NCI-H1105 treated with DMSO at 0.1 percent for 48 hours (cell line): Measurements from ENCODE around the gene BTBD7.

Experiments used
- DNase-seq: peaks from one replicate; lab custom pipeline; 2025; lab: John Stamatoyannopoulos, UW

Gene BTBD7

GRCh38 chr14:93303659-93304058, 29.2 kb downstream of the BTBD7 start:
- DNase-seq: no peak

DNA sequence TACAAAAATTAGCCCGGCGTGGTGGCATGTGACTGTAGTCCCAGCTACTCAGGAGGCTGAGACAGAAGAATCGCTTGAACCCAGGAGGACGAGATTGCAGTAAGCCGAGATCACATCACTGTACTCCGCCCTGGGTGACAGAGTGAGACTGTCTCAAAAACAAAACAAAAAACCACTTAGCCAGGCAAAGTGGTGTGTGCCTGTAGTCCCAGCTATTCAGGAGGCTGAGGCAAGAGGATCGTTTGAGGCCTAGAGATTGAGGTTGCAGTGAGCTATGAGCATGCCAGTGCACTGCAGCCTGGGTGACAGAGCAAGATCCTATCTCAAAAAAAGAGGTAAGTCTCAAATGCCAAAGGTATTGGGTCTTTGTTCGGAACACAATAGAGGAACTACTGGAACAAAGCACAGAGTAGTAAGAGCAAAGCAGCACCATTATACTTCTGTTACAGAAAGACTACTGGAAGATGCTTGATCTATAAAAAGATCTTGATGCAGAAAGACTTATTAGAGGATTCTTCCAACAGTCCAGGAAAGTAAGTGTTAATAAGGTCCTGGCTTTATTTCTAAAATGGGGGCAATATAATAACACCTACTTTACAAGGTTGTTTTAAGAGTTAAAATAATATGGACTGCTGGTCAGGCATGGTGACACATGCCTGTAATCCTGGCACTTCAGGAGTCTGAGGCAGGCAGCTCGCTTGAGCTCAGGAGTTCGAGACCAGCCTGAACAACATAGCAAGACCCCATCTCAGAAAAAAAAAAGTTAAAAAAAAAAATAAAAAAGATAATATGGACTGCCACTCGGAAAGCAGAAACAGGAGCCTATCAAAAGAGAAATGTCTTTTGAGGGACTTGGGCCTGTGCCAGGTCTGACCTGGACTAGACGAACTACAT, 29.9 kb downstream of the BTBD7 start:
- DNase-seq: no peak

DNA sequence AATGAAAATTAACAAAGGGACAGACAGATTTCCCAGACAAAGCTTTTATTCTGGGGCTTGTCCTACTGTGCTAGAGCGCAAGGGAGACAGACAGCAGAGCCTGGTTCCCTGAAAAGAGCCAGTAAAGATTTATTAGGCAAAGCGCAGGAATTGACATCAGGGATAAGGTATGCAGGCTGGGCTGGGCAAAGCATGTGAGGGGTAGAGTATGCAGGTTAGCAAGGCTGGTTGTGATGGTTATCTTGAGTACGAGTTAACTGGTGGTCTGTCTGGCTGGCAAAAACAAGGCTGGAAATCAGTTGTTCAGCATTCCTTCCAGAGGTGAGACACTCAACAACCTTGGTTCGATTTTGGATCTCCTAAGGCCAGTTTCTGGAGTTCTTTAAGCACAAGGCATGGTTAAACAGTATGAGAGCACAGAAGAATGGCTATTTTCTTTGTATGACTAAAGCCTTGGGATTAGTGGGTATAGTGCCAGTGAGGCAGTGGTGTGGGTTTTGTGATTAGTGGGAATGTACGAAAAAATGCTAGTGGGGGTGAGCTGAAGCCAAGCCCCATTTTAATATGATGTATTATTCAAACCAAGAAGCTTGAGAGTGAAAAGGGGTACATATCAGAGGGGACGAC, 30.9 kb downstream of the BTBD7 start:
- no peak for DNase-seq

- DNase-seq: no peak
These were observed 33.0 kb downstream of the BTBD7 start for GRCh38 chr14:93299866-93300265.

DNA sequence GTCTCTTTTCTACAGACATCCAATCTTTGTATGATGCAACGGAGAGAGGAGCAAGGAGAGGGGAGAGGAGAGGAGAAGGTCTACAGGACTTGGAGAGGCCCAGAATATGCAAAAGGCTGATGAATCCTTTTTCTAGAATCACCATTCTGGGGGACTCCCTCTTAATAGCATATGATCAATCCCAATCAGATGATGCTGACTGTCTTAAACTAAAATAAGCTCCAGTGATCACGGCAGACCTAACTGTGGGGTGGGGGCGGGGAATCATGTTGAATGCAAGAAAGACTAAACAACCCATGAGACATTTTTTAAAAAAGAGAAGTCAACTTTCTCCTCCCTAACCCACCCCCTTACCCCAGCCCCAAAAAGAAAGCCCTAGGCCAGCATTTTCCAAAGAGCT, 33.4 kb downstream of the BTBD7 start:
- DNase-seq: no peak

DNA sequence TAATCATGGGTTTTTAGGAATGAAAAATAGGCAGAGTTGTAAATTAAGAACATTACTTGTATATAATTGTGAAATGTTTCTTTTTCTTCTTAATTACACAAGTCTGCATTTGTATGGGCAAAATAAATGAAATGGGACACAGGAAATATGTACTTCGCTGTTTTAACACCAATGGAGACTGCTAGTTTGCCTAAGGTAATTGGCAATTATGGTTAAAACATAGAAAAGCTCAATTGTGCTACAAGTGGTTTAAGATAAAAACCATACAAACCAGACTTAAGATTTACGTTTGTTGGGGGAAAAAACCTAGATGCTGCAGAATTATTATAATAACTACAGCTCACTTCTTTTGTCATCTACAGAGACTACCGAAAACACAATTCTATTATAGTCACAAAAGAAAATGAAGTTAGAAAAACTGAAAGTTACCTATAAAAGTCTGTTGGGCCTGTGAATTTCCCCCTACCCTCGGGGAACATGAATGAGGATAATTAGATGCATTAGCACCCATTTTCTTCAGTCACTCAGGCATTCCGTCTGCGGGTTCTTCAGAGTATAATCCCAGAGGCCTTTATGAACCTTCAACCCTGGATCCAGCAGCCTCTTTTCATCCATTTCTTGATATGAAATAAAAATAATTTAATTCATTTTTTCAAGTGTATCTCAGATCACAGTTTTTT, 37.2 kb downstream of the BTBD7 start:
- DNase-seq: peak; percentile 55

DNA sequence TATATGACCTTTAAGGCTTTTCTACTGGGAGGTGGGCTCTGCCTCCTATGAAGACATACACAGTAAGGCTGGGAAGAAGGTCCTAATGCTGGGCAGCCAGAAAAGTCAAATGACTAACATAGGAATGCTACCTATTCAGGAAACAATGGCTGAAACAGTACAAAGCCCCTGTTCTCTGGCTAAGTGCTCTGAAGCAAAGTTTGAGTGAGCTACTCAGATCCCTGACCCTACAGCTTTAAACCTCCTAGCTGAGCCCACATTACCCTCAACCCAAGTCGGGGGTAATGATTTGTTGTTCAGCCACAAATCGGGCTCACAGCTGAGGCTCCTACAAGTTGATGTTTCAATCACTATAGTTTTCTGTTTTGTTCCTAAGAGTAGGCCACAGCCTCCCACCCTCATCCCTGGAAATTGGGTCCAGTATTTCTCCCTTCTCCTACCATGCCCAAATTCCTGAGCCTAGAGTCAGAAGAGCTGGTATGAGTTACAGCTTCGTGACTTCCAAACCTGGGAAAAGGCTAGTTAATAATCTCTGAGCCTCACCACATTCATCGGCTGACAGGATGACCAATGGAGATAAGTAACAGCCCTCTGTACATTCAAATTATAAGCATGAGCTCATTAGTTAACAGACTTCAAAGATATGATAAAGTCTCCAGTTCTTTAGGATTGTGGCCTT, 46.5 kb downstream of the BTBD7 start:
- DNase-seq: no peak

DNA sequence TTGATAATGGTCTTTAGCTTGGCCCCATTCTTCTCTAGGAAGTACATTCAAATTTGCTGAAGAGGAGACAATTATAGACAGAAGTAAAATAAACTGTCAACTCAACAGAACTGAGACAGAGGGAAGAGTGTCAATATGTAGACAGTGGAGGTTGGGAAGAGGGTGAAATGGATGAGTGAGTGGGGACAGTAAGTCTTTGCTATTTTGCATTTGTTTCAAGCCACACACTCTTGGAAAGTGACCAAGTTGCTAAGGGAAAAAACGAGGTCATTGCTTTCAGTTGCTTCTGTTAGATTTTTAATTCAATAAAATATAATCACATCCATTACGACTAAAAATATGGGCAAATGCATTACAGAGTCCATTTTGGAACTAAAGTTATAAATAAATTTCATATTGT, 47.8 kb downstream of the BTBD7 start:
- DNase-seq: no peak

DNA sequence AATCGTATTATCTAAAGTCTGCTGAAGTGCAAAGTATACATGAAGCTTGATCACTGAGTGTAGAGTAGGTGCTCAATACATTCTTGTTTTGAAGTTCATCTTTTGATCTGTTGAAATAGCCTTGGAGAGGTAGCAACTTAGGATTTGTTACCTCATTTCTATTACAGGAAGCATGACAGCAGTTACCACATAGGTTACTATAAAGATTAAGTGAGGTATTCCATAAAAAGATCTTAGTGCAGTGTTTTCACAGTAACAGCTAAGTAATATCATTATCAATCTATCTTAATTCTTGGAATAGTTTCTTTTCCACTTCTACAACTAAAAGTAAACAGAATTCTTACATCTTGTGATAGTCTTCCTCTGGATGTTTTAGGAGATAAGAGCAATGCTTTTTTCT, 50.9 kb downstream of the BTBD7 start:
- DNase-seq: no peak

DNA sequence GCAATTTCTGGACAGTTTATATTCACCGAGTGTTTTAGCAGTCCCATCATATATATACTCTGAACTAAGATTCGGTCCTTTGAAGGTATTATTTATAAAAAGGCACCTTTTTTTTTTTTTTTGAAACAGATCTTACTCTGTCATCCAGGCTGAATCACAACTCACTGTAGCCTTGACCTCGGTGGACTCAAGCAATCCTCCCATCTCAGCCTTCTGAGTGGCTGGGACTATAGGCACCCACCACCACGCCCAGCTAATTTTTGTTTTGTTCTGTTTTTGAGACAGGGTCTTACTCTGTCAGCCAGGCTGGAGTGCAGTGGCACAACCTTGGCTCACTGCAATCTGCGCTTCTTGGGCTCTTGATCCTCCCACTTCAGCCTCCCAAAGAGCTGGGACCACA, 52.1 kb downstream of the BTBD7 start:
- DNase-seq: no peak

DNA sequence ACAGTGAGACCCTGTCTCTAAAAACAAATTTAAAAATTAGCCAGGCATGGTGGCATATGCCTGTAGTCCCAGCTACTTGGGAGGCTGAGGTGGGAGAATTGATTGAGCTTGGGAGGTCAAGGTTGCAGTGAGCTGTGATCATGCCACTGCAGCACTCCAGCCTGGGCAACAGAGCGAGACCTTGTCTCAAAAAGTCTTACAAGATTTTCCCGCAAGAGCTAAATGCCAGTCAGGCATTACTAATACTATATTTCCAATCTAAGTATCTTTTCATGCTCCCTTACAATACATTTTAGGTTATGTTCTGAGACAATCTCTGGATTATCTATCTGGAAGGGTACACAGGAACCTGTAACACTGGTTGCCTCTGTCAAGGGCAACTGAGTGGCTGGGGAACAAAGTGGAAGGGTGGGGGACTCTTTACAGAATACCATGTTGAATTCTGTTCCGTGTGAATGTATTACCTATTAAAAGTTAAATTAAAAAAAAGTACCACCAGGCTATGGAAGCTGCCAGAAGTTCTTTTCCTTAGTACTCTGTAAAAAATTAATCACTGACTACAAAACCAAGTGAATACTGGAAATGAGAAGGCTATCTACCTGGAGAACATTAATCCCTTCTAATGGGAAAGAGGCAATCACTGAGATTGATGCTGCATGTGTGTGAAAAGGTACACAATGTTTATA, 56.7 kb downstream of the BTBD7 start:
- no peak for DNase-seq

- DNase-seq: no peak
These were observed 58.6 kb downstream of the BTBD7 start for GRCh38 chr14:93274055-93274806.

- DNase-seq: no peak
These were observed 61.7 kb downstream of the BTBD7 start for GRCh38 chr14:93271111-93271510.

GRCh38 chr14:93269341-93270068, 63.3 kb downstream of the BTBD7 start:
- DNase-seq: no peak

DNA sequence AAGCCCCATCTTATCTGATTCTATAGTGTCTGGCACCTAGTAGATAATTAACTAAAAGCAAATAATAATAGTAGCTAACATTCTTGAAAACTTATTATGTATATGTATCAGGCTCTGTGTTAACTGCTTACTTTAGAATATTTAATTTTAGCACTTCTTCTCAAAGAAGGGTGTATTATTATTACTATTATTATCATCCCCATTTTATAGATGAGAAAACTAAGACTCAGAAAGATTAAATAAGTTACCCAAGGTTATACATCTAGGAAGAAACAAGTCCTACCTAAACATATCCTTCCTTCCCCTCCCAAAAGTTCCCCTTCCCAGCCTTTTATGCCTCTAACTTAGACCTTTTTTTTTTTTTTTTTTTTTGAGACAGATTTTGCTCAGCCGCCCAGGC, 64.4 kb downstream of the BTBD7 start:
- DNase-seq: no peak

DNA sequence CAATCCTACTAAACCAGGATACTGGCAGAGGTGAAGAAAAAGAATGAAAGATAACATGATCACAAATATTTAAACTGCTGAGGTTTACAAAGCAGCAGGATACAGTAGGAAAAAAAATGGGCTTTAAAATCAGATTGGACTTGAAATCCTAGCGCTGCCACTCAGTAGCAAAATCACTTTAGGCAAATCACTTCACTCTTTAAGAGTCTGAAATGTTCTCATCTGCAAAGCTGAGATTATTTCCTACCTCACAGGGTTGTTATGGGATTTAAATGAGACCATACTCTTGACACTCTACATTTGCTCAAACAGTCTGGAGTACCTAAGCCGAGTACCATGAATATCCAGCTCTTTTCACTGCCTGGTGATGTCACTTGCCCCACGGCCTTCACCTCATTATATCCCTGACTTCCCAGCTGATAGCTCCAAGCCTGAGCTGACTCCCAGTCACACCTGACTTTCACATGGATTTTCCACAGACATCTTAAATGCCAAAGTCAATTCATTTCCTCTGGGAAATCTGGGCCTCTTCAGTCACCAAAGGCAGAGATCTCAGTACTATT, 65.6 kb downstream of the BTBD7 start:
- no peak for DNase-seq

GRCh38 chr14:93266127-93266526, 66.7 kb downstream of the BTBD7 start:
- DNase-seq: no peak

DNA sequence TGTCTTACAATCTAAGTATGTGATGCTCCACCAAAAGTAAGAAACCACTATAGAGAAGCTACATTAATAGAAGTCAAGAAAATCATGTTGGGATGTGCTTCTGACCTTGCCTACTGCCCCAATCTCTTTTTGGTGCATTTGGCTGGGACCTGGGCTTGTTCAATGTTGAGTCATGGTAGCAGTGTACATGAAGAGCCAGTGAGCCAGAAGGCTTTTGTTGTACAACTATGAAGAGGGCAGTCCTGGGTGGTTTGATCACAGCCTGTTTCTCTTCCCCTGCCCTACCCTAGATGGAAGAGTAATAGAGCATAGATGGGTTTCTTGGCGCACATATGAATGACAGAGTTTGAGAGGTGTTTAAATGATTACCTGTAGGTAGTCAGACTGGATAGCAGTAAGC, 69.4 kb downstream of the BTBD7 start:
- DNase-seq: no peak

- DNase-seq: no peak
These were observed 70.4 kb downstream of the BTBD7 start for GRCh38 chr14:93262446-93262845.
